Measurements from ENCODE around the gene ENTREP1. TPM values are rescaled to one million over a fixed set of nuclear protein-coding genes. Genes with fewer than 3 reads are reported as not detected.

The ENTREP1 gene
- total RNA-seq, 1 donor from 2014 or later = 30.1 TPM

DNA sequence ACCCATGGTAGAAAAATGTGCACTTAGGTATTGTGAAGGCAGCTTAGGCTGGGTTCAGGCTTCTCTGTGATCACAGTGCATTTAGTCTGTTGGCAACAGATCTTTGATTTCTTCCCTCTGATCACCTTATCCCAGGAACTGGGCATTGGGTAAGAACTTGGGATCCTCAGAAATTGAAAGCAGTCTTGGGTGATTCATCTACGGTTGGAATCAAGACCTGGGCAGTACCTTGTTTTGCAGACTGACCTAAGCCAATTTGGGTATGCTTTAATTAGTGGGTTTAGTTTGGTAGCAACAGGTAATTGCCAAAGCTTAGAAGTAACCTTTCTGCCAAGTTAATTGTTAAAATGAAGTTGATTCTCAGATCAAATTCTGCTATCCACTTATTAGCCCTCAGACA lies 17.8 kb downstream of the ENTREP1 start:
- H3K27ac ChIP-seq = no peak overlapping the region
- intact Hi-C loops (cut with DNase I) = no loop called here
- H3K4me1 ChIP-seq = no peaks in the 10 kb centered on the region
- no peaks in the 10 kb centered on the region for H3K27me3 ChIP-seq (ENCODE audit: low read depth)
- ATAC-seq = no peak
- no peak for DNase-seq
- H3K36me3 ChIP-seq = no peaks in the 10 kb centered on the region
- TF ChIP-seq, protein P1, sequence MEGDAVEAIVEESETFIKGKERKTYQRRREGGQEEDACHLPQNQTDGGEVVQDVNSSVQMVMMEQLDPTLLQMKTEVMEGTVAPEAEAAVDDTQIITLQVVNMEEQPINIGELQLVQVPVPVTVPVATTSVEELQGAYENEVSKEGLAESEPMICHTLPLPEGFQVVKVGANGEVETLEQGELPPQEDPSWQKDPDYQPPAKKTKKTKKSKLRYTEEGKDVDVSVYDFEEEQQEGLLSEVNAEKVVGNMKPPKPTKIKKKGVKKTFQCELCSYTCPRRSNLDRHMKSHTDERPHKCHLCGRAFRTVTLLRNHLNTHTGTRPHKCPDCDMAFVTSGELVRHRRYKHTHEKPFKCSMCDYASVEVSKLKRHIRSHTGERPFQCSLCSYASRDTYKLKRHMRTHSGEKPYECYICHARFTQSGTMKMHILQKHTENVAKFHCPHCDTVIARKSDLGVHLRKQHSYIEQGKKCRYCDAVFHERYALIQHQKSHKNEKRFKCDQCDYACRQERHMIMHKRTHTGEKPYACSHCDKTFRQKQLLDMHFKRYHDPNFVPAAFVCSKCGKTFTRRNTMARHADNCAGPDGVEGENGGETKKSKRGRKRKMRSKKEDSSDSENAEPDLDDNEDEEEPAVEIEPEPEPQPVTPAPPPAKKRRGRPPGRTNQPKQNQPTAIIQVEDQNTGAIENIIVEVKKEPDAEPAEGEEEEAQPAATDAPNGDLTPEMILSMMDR (IDR thresholded peaks at IDR 0.05) = no peak
- no peaks in the 10 kb centered on the region for H3K9me3 ChIP-seq
- H3K4me3 ChIP-seq = no peak overlapping the region

DNA sequence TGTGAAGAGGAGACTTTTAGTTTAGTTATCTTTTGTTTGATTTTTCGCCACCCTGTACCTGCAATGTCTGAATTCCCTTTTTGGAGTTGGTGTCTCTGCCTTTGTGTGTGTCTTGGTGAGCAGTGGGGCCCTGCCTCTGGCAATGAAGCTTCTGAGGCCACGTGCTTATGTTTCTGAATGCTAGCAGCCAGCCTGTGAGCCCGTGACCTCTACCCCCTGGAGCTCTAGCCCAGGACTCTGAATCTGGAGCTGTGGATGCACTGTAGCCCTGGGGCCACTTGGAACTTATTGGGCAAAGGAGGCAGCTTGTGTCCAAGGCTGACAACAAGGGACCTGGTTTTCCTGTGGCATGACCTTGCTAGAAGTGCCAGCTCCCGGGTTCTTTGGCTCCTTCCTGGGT lies 19.4 kb downstream of the ENTREP1 start:
- intact Hi-C loops (cut with DNase I) = no loop called here

DNA sequence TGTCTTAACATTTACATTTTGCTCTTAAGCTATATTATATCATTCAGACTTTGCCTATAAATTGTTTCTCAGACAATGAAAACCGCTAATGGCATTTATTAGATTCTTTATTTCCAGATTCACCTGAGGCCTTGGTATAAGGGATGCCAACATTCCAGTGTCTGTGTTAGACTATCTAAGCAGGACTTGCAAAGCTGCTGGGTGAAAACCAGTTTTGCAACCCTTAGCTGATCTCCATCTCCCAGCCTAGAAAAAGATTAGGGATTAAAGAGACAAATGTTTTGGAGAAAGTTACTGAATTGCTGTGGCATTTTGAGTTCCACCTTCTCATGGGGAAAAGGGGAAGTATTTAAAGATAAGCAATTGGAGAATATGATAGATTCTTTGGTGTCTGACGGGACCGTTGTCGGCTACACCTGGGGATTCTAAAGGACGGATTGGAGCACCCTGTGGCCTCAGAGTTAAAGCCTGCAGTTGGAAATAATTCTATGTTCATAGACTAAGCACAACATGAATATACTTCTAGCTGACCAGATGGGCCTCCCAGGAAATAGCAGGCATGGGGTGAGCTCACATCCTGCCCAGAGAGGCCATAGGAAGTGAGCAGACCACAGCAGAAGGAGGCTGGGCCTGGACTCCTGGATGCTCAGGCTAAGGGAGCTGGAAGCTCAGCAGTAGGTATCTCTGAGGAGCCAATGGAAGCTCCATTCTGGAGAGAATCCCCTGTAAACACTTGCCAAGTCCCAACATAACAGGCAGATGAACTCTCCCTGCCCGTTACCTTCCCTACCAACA lies 21.8 kb downstream of the ENTREP1 start:
- H3K27me3 ChIP-seq (ENCODE audit: low read depth) = no peaks in the 10 kb centered on the region
- DNase-seq (no peak), ATAC-seq (peak in 1 of 2 donors; percentile 12)
- H3K36me3 ChIP-seq = no peaks in the 10 kb centered on the region
- no peak overlapping the region for H3K27ac ChIP-seq
- no peaks in the 10 kb centered on the region for H3K4me1 ChIP-seq
- H3K9me3 ChIP-seq = no peaks in the 10 kb centered on the region
- TF ChIP-seq, protein P1 (IDR thresholded peaks at IDR 0.05) = no peak
- no peak overlapping the region for H3K4me3 ChIP-seq
- intact Hi-C loops (cut with DNase I) = no loop called here

More for the DNA sequence above, 19.4 kb downstream of the ENTREP1 start:
- Histone ChIP-seq H3K27ac (no peak overlapping the region), H3K4me1 (no peaks in the 10 kb centered on the region), H3K27me3 (ENCODE audit: low read depth) (no peaks in the 10 kb centered on the region), H3K4me3 (no peak overlapping the region), H3K9me3 (no peaks in the 10 kb centered on the region), H3K36me3 (no peaks in the 10 kb centered on the region)
- DNase-seq = no peak
- no peak for ATAC-seq
- TF ChIP-seq, protein P1 (IDR thresholded peaks at IDR 0.05) = no peak

DNA sequence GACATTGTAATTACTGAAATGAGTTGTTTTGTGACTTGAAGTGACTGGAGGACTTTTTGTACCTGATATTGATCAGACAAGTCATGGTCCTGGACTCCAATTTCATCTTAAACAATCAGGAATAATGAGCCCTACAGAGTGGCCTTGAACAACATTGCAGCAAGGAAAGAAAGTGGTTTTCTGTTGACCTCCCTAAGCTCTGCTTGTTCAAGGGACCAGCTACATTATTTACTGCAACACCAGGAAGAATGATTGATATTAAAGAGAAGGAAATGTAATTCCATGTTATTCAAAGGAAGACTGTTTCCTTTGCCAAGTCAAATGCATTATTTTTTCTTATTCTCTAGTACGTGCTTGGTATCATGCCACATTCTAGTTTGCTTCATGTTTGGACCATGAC lies 22.6 kb downstream of the ENTREP1 start:
- Histone ChIP-seq H3K4me1 (no peaks in the 10 kb centered on the region), H3K36me3 (no peaks in the 10 kb centered on the region), H3K27ac (no peak overlapping the region), H3K9me3 (no peaks in the 10 kb centered on the region), H3K4me3 (no peak overlapping the region), H3K27me3 (ENCODE audit: low read depth) (no peaks in the 10 kb centered on the region)
- intact Hi-C loops (cut with DNase I) = no loop called here
- ATAC-seq (no peak), DNase-seq (no peak)
- TF ChIP-seq, protein P1 (IDR thresholded peaks at IDR 0.05) = no peak

DNA sequence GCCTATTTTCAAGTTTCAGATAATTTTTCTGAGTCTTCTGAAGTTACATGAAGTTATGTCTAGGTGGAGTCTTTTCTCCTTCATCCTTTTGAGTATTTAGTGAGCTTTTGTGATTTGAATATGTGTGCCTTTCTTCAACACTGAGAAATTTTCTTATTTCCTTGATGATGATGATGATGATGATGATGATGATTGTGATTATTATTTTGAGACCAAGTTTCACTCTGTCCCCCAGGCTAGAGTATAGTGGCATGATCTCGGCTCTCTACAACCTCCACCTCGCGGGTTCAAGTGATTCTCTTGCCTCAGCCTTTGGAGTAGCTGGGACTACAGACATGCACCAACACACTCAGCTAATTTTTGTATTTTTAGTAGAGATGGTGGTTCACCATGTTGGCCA lies 26.2 kb downstream of the ENTREP1 start:
- intact Hi-C loops (cut with DNase I) = no loop called here
- H3K4me3 ChIP-seq = no peak overlapping the region
- H3K27ac ChIP-seq = no peak overlapping the region
- no peaks in the 10 kb centered on the region for H3K9me3 ChIP-seq
- TF ChIP-seq, protein P1 (IDR thresholded peaks at IDR 0.05) = no peak
- no peaks in the 10 kb centered on the region for H3K27me3 ChIP-seq (ENCODE audit: low read depth)
- DNase-seq (no peak), ATAC-seq (no peak)
- H3K4me1 ChIP-seq = no peaks in the 10 kb centered on the region
- H3K36me3 ChIP-seq = no peaks in the 10 kb centered on the region
